ENCODE data around the gene IL5.
"Not testable (repeated sequence)": the region's sequence is repeated elsewhere in the genome, so short reads cannot be mapped to it uniquely, and the experiment has no call there.

IL5 gene

DNA sequence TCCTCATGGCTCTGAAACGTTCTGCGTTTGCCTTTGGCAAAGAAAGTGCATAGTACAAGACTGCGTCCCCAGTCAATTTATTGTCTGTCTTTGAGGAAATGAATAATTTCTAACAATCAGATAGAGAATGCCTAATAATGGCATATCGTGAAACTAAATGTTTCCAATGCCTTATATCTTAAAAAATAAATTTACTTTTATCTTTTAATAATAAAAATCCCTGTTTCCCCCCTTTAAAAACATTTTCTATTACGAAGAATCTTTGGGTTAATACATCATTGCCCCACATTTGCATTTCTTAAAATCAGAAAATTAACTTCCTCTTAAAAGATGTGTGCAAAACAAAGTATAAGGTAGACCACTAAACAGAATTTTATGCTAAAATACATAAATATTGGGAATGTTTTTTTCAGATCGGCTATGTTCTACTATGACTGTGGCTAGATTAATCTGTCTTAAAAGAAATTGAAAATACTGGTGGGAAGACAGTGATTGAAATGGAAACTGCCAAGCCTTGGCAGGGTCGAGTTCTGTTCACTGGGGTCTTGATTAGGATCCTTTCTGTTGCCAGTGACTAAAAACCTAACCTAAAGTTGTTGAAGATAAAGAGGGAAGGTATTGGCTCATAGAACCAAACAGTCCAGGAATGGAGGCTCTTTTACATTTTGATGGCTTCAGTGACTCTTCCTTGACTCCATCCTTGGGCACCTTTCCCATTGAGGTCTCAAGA is at the start of gene IL5:
IL5 (minus strand) TSS at position 51 of the 730 bp plus-strand sequence; CDS start at position 7, 44 bp downstream.
- DNase-seq (ENCODE audit: low spot score), result no peak

DNA sequence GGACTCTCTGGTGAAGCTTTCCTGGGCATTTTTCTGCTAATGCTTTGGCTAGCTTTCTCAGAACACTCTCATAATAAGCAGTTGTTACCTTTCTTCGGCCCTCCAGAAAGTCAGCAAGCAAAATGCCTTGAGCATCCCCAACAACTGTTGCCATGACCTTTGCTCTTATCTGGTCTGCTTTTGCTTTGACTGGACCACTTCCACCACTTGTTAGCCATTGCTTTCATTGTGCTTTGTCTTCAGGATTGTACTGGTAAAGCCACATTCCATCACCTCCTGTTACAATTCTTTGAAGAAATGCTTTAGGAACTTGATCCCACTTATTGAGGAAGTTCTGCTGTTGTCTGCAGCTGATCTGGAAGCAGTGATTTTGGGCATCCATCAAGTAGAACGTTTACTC is 49.2 kb upstream of the IL5 start:
- no peak for DNase-seq (ENCODE audit: low spot score)

DNA sequence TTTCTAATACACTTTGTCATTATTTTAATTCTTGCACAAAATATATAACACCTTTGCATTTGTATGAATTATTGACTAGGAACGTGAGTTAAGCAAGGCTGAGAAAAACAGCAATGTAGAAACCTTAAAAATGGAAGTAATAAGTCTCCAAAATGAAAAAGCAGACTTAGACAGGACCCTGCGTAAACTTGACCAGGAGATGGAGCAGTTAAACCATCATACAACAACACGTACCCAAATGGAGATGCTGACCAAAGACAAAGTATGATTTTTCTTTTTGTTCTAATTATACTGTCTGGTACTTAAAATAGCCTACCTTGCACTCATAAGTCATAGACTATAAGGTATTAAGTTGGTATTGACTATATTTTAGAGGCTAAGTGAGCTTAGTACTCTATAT is 47.8 kb upstream of the IL5 start:
- peak; percentile 48 for DNase-seq (ENCODE audit: low spot score)

DNA sequence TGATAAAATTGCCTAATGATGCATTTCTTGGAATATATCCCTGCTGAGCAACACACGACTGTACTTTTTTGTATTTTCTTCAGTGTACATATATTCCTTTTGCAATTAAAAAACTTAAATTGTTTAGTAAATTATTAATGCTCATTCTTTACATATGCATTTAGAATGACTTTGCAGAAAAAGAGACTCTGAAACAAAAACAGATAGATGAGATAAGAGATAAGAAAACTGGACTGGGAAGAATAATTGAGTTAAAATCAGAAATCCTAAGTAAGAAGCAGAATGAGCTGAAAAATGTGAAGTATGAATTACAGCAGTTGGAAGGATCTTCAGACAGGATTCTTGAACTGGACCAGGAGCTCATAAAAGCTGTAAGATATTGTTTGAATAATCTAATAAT is 46.1 kb upstream of the IL5 start:
- no peak for DNase-seq (ENCODE audit: low spot score)

DNA sequence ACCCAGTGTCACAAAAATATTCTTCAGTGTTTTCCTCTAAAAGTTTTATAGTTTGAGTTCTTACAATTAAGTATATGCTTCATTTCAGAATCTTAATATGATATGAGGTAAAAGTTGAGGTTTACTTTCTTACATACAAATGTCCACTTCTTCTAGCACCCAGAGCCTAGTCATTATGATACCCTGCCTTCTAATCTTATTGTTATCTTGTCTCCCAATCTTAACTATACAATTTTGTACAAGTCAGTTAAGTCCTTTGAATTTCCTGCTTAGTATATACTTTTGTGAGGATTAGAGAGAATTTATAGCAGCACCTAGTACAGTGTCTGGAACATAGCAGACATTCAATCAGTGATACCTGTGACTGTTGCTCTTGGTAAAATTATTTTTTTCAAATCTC is 42.7 kb upstream of the IL5 start:
- no peak for DNase-seq (ENCODE audit: low spot score)

DNA sequence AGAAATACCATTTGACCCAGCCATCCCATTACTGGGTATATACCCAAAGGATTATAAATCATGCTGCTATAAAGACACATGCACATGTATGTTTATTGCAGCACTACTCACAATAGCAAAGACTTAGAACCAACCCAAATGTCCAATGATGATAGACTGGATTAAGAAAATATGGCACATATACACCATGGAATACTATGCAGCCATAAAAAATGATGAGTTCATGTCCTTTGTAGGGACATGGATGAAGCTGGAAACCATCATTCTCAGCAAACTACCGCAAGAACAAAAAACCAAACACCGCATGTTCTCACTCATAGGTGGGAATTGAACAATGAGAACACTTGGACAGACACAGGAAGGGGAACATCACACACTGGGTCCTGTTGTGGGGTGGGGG is 41.2 kb upstream of the IL5 start:
- not testable (repeated sequence) for DNase-seq (ENCODE audit: low spot score)

DNA sequence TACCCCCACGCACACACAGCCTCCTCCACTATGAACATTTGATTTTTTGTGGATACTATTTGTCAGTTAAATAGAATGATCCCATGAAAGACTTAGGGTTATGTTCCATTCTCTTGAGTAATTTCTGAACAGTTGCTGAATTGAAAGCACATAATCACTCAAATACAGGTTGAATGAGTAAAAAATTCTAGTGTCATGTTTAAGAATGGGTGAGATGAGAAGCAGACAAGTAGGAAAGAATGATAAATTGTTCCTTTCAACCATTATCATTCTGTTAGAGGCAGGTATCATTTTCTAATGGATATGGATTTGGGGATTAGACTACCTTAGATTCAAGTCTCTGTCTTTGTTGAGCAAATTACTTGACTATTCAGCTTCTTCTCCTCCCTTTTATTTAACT is 32.8 kb upstream of the IL5 start:
- DNase-seq (ENCODE audit: low spot score), result no peak

DNA sequence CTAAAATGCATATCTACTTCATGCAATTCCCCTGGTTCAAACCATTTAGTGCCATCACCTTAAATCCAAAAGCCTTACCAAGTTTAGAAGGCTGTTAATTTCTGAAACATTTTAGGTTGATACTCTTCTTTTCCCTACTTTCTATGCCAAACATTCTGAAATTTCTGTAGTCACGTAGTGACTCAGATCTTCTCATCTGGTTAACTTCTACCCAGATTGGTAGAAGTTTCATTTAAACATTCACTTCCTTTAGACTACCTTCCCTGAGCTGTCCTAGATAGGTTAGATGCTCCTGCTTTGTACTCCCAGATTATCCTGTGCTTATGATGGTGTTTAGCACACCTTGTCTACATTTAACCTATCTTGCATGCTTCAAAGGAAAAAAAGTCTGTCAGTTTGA is 23.3 kb upstream of the IL5 start:
- DNase-seq (ENCODE audit: low spot score), result no peak

DNA sequence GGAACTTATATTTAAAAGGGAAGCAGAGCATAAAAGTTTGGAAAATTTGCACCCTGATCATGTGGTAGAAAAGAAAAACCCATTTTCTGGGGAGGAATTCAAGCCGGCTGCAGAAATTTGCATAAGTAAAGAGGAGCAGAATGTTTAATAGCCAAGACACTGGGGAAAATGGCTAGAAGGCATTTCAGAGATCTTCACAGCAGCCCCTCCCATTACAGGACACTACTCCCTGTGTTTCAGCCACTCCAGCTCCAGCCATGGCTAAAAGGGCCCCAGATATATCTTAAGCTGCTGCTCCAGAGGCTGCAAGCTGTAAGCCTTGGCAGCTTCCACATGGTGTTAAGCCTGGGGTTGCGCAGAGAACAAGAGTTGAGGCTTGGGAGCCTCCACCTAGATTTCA is 21.2 kb upstream of the IL5 start:
- not testable (repeated sequence) for DNase-seq (ENCODE audit: low spot score)

DNA sequence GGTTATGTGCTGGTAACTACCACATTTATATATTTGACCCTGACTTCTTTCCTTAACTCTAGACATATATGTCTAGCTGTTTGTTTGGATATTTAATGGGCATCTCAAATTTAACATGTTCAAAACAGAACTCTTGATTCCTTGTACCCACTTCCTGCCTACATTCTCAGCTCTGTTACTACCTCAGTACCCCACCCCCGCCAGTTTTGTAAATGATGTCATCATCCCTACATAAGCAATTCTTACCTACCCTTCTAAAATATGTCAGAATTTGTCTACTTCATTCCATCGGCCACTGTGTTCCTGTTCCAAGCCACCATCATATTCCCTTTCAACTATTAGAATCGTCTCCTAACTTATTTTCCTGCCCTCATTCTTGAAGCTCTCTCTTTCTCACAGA is 18.3 kb upstream of the IL5 start:
- DNase-seq (ENCODE audit: low spot score), result no peak

DNA sequence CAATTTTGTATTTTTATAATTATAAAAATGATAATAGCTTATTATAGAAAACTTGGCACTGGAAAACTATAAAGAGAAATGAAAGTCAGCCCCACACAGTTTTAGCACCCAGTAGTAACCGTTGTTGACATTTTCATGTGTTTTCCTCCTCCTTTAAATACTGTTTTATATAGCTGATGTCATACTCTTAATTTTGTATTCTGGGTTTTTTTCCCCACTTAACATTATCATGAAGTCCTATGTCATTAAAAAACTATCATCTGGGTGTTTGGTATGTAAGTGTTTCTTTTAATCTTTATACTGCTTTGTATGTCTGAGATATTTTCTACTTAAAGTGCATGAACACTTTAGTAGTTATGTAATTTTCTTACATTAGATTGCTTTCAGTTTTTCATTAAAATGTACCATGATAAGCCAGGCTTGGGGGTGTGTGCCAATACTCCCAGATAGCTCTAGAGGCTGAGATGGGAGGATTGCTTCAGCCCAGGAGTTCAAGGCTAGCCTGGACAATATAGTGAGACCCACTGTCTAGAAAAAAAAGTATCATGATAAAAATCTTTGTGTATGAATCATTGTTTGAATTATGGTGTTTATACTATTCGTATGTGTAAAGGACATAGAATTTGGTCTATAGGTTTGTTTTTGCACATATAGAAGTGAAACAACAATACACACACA is 16.2 kb upstream of the IL5 start:
- DNase-seq (ENCODE audit: low spot score), result no peak

DNA sequence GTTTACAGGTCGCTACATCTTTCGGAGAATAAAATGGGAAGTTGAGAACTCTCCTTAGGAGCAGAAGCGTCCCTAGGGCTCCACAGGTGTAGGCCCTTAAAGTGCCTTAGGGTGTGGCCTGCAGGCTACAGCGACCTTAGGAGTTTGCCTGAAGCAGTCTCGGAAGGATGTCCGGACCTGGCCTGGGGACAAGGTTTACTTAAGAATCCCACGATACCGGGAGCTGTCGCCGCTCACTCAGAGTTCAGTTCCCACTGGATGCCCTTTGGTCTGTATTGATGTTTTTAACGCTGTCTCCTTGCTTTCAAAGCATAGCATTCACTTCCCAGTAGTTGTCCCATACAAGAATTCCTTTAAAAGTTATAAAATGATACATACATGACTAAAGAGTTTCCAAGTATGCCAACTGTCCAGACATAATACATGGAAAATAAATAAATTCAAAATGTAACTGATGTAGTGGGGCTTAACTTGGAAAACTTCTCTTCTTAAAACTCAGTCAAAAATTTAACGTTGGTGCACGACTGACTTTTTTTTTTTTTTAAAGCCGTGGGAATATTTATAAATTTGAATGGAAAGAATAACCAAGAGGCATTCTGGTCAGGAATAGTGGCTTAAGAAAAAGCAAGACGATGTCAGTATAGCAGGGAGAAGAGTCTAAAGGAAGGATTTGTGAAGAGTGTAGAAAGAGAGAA is 14.3 kb upstream of the IL5 start:
- DNase-seq (ENCODE audit: low spot score), result peak; percentile 50

DNA sequence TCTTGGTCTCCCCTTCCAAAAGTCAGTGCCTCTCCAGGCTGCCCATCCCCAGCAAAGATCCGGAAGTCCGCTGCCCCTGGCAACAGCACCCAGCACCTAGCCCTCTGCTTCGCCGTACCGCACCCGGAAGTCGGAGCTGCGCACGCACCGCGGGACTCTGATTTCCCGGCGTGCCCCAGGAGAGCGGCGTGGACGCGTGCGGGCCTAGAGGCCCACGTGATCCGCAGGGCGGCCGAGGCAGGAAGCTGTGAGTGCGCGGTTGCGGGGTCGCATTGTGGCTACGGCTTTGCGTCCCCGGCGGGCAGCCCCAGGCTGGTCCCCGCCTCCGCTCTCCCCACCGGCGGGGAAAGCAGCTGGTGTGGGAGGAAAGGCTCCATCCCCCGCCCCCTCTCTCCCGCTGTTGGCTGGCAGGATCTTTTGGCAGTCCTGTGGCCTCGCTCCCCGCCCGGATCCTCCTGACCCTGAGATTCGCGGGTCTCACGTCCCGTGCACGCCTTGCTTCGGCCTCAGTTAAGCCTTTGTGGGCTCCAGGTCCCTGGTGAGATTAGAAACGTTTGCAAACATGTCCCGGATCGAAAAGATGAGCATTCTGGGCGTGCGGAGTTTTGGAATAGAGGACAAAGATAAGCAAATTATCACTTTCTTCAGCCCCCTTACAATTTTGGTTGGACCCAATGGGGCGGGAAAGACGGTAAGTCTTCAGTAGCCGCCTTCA is 13.6 kb upstream of the IL5 start, which contains the start of gene RAD50:
RAD50 (plus strand) TSS at position 215 of the 715 bp plus-strand sequence; CDS start at position 563, 348 bp downstream.
- peak; percentile 91 for DNase-seq (ENCODE audit: low spot score)

DNA sequence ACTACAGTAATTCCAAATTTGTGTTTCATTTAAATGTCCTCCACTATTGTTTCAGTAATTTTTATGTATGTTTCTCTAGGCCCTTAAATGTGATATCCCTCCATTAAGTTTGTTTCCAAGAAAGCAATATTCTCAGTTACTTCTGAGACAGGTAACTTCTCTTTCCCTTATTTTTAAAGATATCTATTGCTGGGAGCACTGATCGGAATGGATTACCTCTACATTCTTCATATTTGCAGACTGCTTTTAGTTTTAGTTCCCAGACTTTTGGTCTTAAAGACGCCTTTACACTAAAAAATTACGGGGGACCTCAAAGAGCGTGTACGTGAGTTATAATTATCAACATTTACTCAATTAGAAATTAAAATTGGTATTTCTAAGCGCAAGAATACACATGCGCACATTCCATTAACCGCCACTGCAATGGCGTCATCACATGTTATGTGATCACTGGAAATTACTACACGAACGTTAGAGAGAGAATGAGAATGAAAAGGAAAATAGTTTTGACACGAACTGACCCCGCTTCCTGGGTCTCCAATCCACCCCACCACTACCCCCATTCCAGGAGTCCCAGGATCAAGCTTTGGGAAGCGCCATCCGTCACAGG is 12.9 kb upstream of the IL5 start:
- no peak for DNase-seq (ENCODE audit: low spot score)

DNA sequence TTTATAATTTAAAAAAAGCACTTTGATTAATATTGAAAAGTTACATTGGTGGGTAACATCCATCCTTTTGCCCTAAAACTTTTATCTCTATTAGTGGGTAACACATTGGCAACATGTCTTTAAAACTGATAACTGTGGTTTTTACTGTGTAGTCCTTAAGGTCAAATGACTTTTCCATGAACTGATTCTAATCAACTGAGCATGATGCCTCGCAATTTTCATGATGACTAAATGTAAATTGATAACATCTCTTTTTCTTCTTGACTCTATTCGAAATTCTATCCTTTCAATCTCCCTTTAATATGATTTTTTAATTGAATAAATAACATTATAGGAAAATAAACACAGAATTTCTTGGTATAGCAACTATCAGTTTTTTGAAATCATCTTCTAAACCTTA is 6.3 kb upstream of the IL5 start:
- DNase-seq (ENCODE audit: low spot score), result no peak

DNA sequence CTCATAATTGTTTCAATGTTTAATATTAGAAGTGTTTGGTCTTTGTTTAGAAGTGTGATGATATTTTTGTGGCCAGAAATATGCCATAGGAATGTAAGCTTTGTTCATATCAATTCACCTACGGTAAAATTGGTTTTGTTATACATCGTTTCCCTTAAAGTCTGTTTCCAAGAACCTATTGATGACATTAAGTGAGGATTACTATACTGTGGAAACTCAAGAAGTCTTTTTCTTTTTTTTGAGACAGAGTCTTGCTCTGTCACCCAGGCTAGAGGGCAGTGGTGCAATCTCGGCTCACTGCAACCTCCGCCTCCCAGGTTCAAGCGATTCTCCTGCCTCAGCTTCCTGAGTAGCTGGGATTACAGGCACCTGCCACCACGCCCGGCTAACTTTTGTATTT is 5.5 kb upstream of the IL5 start:
- DNase-seq (ENCODE audit: low spot score), result not testable (repeated sequence)

DNA sequence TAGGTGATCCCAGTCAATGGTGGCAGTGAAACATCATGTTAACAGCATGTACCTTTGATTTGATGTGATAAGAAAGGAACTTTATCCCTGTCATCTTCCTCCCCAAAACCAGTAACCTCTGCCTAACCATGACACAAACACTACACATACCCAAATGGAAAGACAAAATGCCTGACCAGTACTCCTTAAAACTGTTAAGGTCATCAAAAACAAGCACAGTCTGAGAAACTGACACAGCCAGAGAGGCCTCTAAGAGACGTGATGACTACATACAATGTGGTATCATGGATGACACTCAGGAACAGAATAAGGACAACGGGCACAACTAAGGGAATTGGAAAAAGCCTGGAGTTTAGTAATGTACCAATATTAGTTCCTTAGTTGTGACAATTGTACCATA is 3.9 kb upstream of the IL5 start:
- no peak for DNase-seq (ENCODE audit: low spot score)

DNA sequence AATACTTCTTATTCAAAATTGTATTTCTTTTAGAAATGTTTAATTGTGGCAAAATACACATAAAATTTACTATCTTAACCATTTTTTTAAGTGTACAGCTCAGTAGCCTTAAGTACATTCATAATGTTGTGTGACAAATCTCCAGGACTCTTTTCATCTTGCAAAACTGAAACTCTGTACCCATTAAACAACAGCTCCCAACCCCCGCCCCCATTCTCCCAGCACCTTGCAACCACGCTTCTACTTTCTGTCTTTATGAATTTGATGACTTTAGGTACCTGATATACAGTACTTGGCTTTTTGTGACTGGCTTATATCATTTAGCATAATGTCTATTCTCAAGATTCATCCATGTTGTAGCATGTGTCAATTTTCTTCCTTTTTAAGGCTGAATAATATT is 2.8 kb upstream of the IL5 start:
- no peak for DNase-seq (ENCODE audit: low spot score)

DNA sequence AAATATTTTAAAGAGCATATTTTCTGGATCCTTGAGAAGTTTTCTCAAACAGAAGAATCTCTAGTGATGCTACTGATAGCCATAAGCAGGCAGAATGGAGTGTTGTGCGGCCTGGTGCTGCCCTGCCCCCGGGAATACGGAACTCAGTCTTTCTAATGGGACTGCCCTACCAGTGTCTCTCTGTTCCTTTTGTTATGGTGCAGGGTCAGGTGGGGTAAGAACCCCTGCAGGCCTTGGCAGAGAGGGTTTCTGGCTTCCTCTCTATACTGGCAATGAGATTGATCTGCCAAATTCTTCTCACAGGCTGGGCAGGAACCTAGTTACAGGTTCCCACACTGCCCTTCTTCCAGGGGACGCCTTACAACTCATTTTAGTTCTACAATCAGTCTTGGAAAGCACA is 2.6 kb downstream of the IL5 start:
- no peak for DNase-seq (ENCODE audit: low spot score)

DNA sequence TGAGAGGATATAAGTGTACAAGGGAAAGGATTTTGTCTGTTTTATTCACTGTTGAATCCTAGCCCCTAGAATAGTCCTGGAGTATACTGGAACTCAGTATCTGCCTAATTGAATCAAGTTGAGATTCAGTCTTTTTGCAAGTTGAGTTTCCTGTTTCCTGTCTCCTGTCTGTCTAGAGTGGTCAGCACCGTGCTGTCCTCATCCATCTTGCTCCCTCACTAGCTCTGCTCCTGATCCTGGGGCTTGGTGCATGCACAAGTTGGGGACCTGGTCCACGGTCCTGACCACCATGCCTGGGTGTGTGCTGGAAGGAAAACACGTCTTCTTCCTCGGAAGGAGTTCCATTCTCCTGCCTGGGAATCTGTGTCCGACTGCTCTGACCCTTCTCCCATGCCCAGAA is 3.2 kb downstream of the IL5 start:
- no peak for DNase-seq (ENCODE audit: low spot score)

DNA sequence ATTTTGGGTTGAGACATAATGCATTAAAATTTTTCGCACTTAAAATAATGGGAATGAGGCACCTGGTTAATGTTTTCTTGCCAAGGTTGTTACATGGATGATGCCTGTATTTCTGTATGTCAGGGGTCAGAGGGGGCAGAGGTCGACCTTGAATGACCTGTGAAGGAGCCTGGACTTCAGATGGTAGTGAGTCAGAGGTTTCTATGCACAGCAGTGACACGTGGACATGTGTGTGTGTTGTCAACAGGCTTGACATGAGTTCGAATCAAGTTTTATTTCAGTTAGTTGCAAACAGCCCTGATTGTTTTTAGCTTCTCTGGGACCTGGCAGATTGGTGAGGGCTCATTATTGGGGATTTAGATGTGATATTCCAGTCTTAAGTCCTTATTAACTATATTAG is 3.6 kb downstream of the IL5 start:
- no peak for DNase-seq (ENCODE audit: low spot score)

DNA sequence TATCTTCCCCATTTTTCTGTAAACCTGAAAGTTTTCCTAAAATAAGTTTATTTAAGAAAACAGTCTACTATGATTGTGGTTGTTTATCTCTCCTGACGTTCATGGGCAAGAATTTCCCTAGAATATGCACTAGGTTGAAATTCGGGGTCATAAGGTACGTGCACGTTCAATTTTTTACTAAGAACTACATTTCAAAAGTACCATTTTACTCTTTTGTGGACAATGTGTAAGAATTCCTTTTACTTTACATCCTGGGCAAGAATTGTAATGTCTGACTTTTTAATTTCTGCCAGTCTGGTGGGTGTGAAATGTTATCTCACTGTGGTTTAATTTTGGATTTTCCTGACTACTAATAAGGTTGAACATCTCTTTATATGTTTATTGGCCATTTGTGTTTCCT is 12.4 kb downstream of the IL5 start:
- DNase-seq (ENCODE audit: low spot score), result no peak
